Glomerular endothelial cell (primary cell): Measurements from ENCODE around the gene BMP6. TPM values are rescaled to one million over a fixed set of nuclear protein-coding genes. Genes with fewer than 3 reads are reported as not detected.
"Not testable (repeated sequence)": the region's sequence is repeated elsewhere in the genome, so short reads cannot be mapped to it uniquely, and the experiment has no call there.

Source experiments
- DNase-seq: peaks from one replicate; pipeline ENCODE4 v3.0.0-alpha.2; 2011; ENCODE audit warnings: low read depth, low spot score; ENCODE audit errors: extremely low read depth
- total RNA-seq: library from RNA; depleted of rRNA; stranded (reverse); fragments of >200 nt; gene quantifications from 2 replicates; pipeline ENCODE4 v1.2.3, GENCODE V29; 2015

Gene BMP6
- total RNA-seq, 1 donor from 2014 or later, result 150 TPM

- DNase-seq, result no peak
These were observed 154.8 kb downstream of the BMP6 start for GRCh38 chr6:7880718-7881107.

- DNase-seq, result no peak
These were observed 156.0 kb downstream of the BMP6 start for GRCh38 chr6:7881765-7882500.

- DNase-seq, result no peak
These were observed 156.8 kb downstream of the BMP6 start for GRCh38 chr6:7882505-7883257.

- no peak for DNase-seq
These were observed 157.5 kb downstream of the BMP6 start for GRCh38 chr6:7883381-7883780.

- no peak for DNase-seq
These were observed 160.2 kb downstream of the BMP6 start for GRCh38 chr6:7886132-7886531.

- no peak for DNase-seq
These were observed 161.5 kb downstream of the BMP6 start for GRCh38 chr6:7887278-7887991.

- no peak for DNase-seq
These were observed 162.9 kb downstream of the BMP6 start for GRCh38 chr6:7888587-7889357.

- no peak for DNase-seq
These were observed 165.4 kb downstream of the BMP6 start for GRCh38 chr6:7891078-7891872.

- DNase-seq, result not testable (repeated sequence)
These were observed 166.5 kb downstream of the BMP6 start for GRCh38 chr6:7892367-7892766.

GRCh38 chr6:7893342-7893741 lies 167.4 kb downstream of the BMP6 start:
- DNase-seq, result no peak

- no peak for DNase-seq
These were observed 168.6 kb downstream of the BMP6 start for GRCh38 chr6:7894262-7895124.

- DNase-seq, result no peak
These were observed 169.2 kb downstream of the BMP6 start for GRCh38 chr6:7895125-7895423.

GRCh38 chr6:7896465-7896987 lies 170.6 kb downstream of the BMP6 start:
- DNase-seq, result no peak

- no peak for DNase-seq
These were observed 171.7 kb downstream of the BMP6 start for GRCh38 chr6:7897461-7898192.

- DNase-seq, result not testable (repeated sequence)
These were observed 172.3 kb downstream of the BMP6 start for GRCh38 chr6:7898193-7898586.

- no peak for DNase-seq
These were observed 173.4 kb downstream of the BMP6 start for GRCh38 chr6:7899101-7899888.

GRCh38 chr6:7899889-7900213 lies 174.0 kb downstream of the BMP6 start:
- DNase-seq, result no peak

GRCh38 chr6:7900621-7901020 lies 174.7 kb downstream of the BMP6 start:
- no peak for DNase-seq
